ENCODE results near the gene TAC1.
"Not testable (repeated sequence)": the region's sequence is repeated elsewhere in the genome, so short reads cannot be mapped to it uniquely, and the experiment has no call there.

GRCh38 chr7:97786398-97786797, 54.5 kb downstream of the TAC1 start:
- TF ChIP-seq CTCF, POLR2A (IDR thresholded peaks at IDR 0.05): not testable (repeated sequence)
